Astrocyte of the cerebellum (primary cell): ENCODE results near the gene RECQL5.
"Not testable (repeated sequence)": the region's sequence is repeated elsewhere in the genome, so short reads cannot be mapped to it uniquely, and the experiment has no call there.

Experiments
- DNase-seq: peaks from one replicate; pipeline ENCODE4 v3.0.0-alpha.2; 2011; ENCODE audit warnings: low read depth
- H3K4me3 ChIP-seq: 2 replicates; pipeline ENCODE4 v1.5.1; 2011; ENCODE audit warnings: mild to moderate bottlenecking, low read depth, low read length, moderate library complexity
- in situ Hi-C: cut with HindIII; loops from 2 replicates; pipeline ENCODE4 v1.10.0; 2017; ENCODE audit warnings: low sequenced_read_pairs
- TF ChIP-seq, protein P1 (sequence below): IDR thresholded peaks from 2 replicates; pipeline ENCODE4 v1.5.1; 2012; ENCODE audit warnings: low read length, low read depth, moderate library complexity, mild to moderate bottlenecking; ENCODE audit errors: missing control alignments

The RECQL5 gene

DNA sequence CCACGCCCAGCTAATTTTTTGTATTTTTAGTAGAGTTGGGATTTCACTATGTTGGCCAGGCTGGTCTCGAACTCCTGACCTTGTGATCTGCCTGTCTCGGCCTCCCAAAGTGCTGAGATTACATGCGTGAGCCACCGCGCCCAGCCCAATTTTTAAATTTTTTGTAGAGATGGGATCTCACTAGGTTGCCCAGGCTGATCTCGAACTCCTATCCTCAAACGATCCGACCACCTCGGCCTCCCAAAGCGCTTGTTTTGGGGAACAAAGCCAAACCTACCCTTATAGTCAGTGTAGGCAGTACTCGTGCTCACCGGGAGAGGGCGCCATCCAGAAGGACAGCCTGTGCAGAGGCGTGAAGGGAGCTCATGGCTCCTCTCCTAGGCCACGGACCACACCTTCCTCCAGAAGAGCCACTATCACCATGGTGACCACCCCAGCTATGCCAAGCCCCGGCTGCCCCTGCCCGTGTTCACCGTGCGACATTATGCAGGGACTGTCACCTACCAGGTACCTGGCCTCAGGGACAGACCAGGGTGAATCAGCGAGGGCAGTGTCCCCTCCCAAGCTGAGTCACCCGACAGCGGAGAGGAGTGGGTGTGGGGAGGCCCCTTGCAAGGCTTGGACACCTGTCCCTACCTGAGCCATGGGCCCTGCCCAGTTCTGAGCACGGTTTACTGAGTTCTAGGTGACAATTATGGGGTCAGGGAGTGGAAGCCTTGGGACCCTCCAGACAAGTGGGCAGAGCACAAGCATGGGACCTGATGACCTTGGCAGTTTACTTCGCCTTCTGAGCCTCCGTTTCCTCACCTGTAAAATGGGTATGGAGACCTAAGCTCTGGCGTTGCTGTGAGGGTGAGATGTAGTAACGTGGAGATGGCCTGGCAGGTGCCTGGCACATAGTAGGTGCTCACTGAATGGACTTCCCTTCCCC, 65.6 kb downstream of the RECQL5 start:
- TF ChIP-seq, protein P1, sequence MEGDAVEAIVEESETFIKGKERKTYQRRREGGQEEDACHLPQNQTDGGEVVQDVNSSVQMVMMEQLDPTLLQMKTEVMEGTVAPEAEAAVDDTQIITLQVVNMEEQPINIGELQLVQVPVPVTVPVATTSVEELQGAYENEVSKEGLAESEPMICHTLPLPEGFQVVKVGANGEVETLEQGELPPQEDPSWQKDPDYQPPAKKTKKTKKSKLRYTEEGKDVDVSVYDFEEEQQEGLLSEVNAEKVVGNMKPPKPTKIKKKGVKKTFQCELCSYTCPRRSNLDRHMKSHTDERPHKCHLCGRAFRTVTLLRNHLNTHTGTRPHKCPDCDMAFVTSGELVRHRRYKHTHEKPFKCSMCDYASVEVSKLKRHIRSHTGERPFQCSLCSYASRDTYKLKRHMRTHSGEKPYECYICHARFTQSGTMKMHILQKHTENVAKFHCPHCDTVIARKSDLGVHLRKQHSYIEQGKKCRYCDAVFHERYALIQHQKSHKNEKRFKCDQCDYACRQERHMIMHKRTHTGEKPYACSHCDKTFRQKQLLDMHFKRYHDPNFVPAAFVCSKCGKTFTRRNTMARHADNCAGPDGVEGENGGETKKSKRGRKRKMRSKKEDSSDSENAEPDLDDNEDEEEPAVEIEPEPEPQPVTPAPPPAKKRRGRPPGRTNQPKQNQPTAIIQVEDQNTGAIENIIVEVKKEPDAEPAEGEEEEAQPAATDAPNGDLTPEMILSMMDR: peak; percentile 70
- no peak for DNase-seq
- in situ Hi-C loops: no loop called here
- H3K4me3 ChIP-seq: no peak overlapping the region

DNA sequence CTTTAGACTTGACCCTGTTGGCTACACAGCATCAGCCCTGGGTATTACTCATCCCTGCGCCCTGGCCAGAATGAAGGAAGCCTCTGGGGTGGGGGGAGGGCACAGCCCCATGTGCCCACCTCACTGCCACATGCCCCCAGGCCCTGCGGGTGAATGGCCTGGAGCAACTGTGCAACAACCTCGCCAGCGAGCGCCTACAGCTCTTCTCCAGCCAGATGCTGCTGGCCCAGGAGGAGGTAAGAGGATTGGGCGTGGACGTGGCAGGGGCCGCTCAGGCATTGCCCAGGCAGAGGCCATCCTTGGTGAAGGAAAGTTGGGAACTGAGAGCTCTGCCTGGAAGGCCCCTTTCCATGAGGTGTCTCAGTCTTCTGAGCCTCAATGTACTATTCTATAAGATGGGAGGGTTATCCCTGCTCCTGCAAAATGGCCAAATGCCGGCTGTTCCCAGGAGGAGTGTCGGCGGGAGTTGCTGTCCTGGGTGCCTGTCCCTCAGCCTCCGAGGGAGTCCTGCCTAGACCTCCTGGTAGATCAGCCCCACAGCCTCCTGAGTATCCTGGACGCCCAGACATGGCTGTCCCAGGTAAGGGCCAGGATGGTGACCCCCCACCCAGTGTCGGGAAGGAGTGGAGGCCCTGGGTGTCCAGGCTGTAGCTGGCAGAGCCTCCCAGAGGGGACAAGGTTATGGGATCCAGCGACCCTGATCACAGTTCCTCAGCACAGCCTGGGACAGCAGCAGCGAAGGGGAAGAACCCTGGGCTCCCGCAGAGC, 70.5 kb downstream of the RECQL5 start:
- no peak for DNase-seq
- H3K4me3 ChIP-seq: no peak overlapping the region
- TF ChIP-seq, protein P1: no peak
- in situ Hi-C loops: loop anchor here (5.0 kb wide), 1 partner anchor 54 kb away; no protein-coding TSS in a partner anchor

DNA sequence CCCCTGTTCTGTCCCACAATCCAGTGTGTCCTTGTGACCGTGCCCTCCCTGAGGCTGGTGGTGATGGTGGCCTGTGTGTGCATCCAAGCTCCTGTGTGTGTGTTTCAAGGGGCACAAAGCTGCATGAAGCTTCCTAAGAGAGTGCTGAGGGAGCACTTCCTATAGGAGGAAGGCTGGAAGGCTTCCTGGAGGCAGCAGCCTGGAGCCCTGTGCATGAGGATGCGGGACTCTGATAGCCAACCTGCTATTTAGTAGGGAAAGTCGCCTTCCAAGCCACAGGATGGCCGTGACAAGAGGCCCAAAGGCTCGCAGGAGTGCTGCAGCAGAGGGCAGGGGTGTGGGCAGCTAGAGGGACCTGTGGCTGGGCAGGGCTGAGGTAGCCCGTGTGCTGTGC, 71.0 kb downstream of the RECQL5 start:
- TF ChIP-seq, protein P1: no peak
- H3K4me3 ChIP-seq: no peak overlapping the region
- no peak for DNase-seq
- in situ Hi-C loops: loop anchor here (5.0 kb wide), 1 partner anchor 54 kb away; no protein-coding TSS in a partner anchor

DNA sequence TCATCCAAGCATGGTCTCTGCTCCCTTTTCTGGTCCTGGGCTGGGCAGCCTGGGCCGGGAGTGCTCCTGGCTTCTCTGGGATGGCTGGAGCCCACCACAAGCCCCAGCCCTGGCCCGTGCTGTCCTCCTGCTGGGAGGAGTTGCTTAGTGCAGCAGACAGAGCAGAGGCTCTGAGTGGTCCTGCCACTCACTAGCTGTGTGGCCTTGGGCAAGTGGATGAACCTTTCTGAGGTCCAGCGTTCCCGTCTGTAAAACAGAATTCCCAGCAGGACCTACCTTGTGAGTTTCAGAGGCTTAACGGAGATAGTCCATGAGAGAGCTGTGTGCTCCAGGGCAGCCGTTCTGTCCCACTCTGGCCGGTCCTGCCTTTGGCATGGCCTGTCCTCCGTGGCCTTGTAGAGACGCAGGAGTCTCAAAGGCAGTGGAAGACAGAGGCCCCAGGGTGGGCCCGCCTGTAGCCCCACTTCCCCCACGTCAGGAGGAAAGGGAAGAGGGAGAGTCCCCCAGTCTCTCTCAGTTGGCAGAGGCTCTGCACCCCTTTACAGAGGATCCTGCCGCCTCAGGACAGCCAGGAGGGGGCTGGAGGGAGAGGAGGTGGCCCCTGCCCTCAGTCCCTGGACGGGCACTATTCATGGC, 71.6 kb downstream of the RECQL5 start:
- no peak overlapping the region for H3K4me3 ChIP-seq
- TF ChIP-seq, protein P1: no peak
- in situ Hi-C loops: loop anchor here (5.0 kb wide), 1 partner anchor 53 kb away; no protein-coding TSS in a partner anchor
- DNase-seq: no peak

DNA sequence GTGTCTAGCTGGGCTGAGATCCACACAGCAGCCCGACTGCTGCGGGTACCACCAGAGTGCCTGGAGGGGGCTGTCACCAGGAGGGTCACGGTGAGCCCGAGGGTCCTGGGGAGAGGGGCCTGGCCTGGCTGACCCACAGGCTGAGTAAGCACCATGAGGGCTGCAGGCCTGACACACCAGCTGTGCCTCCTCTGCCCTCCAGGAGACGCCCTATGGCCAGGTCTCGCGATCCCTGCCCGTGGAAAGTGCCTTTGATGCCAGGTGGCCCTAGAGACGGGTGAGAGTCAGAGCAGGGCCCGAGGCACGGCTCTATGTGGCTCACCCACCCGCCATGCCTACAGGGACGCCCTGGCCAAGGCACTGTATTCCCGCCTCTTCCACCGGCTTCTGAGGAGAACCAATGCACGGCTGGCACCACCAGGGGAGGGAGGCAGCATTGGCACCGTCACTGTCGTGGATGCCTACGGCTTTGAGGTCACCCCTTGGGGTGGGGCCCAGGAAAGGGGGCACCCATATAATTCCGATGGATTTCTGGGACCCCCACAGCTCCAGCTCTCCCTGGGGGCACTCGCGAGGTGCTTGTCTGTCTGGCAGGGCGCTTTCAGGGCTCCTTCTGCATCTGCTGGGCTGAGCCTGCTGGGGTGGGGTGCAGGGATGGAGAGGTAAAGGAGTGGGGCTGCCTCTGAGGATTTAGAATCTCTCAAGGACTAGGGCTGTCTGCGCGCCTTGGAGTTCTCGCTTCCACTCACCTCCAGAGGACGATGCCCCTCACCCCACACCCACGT, 72.3 kb downstream of the RECQL5 start:
- DNase-seq: no peak
- no peak overlapping the region for H3K4me3 ChIP-seq
- TF ChIP-seq, protein P1: no peak
- in situ Hi-C loops: loop anchor here (5.0 kb wide), 1 partner anchor 52 kb away; no protein-coding TSS in a partner anchor

DNA sequence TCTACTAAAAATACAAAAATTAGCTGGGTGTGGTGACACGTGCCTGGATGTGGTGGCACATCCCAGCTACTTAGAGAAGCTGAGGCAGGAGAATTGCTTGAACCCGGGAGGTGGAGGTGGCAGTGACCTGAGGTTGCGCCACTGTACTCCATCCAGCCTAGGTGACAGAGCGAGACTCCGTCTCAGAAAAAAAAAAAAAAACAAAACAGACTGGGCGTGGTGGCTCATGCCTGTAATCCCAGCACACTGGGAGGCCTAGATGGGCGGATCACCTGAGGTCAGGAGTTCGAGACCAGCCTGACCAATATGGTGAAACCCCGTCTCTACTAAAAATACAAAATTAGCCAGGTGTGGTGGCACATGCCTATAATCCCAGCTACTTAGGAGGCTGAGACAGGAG, 73.5 kb downstream of the RECQL5 start:
- H3K4me3 ChIP-seq, DNase-seq, in situ Hi-C loops: not testable (repeated sequence)
